Astrocyte of the spinal cord (primary cell): ENCODE results near the gene MNDA.

Experiments used
- DNase-seq: peaks from one replicate; pipeline ENCODE4 v3.0.0; 2011; ENCODE audit warnings: low read depth, low spot score
- H3K4me3 ChIP-seq: 2 replicates; pipeline ENCODE4 v1.5.1; 2011; ENCODE audit warnings: low read depth, mild to moderate bottlenecking, low read length, moderate library complexity
- CTCF ChIP-seq: IDR thresholded peaks from 2 replicates; pipeline ENCODE4 v1.5.1; 2012; ENCODE audit warnings: low read depth, mild to moderate bottlenecking, low read length, inconsistent platforms
- in situ Hi-C: cut with HindIII; loops from 2 replicates; pipeline ENCODE4 v1.10.0; 2017; ENCODE audit warnings: low sequenced_read_pairs

Gene MNDA

GRCh38 chr1:158873141-158873540 lies 42.0 kb downstream of the MNDA start:
- in situ Hi-C loops, result no loop called here
- DNase-seq, result no peak
- no peak overlapping the region for H3K4me3 ChIP-seq
- TF ChIP-seq CTCF, result no peak

GRCh38 chr1:158893654-158894053 lies 62.5 kb downstream of the MNDA start:
- TF ChIP-seq CTCF, result no peak
- no peak for DNase-seq
- in situ Hi-C loops, result no loop called here

GRCh38 chr1:158898722-158899121 lies 67.6 kb downstream of the MNDA start:
- no peak overlapping the region for H3K4me3 ChIP-seq
- no peak for DNase-seq
- in situ Hi-C loops, result no loop called here
- TF ChIP-seq CTCF, result no peak

More at GRCh38 chr1:158893654-158894053, 62.5 kb downstream of the MNDA start:
- no peak overlapping the region for H3K4me3 ChIP-seq
